Mucosa of stomach (tissue), 1 donor: ENCODE measurements around the gene PIH1D1.

Experiments
- H3K27me3 ChIP-seq: one replicate; pipeline ENCODE4 v1.7.0; 2013; ENCODE audit warnings: mild to moderate bottlenecking, low read length; ENCODE audit not compliant: control insufficient read depth, insufficient read depth
- H3K36me3 ChIP-seq: one replicate; pipeline ENCODE4 v1.7.0; 2013; ENCODE audit warnings: low read length; ENCODE audit not compliant: control insufficient read depth, insufficient read depth
- H3K4me1 ChIP-seq: one replicate; pipeline ENCODE4 v1.7.0; 2013; ENCODE audit warnings: mild to moderate bottlenecking, low read length; ENCODE audit not compliant: control insufficient read depth, insufficient read depth
- H3K4me3 ChIP-seq: one replicate; pipeline ENCODE4 v1.7.0; 2013; ENCODE audit warnings: low read length
- H3K9ac ChIP-seq: one replicate; pipeline ENCODE4 v1.7.0; 2013; ENCODE audit warnings: mild to moderate bottlenecking, low read length, moderate library complexity
- H3K9me3 ChIP-seq: one replicate; pipeline ENCODE4 v1.7.0; 2013; ENCODE audit warnings: mild to moderate bottlenecking, low read length, moderate library complexity; ENCODE audit not compliant: control insufficient read depth
- donor health status: Pancreatic carcinoma.

The PIH1D1 gene

DNA sequence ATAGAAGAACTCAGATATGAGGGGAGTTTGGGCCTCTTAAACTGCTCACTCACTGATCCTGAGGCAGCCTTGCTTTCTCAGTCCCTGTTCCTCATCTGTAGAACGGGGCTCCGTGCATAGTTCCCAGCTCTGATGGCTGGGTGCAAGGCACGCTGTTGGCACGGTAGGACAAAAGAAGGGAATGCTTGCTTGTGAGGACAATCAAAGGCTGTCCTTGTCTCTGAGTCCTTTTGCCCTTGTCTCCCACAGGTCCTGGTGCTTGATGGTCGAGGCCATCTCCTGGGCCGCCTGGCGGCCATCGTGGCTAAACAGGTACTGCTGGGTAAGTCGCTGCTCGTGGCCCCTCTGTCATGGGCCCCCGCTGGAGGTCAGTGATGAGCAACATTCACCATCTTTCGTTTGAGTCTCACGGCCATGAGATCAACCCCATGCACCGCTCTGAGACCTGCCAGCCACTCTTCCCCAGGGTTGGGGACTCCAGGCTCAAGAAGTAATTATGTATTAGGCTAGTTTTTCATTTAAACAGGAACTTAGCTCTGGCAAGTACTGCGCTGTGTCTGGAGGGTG, 38.1 kb upstream of the PIH1D1 start:
- peaks cover 22% of the 10 kb centered on the region for H3K4me1 ChIP-seq
- H3K9ac ChIP-seq: peak overlapping the region; percentile 96
- H3K36me3 ChIP-seq: peaks cover 21% of the 10 kb centered on the region
- H3K9me3 ChIP-seq: no peaks in the 10 kb centered on the region
- no peaks in the 10 kb centered on the region for H3K27me3 ChIP-seq
- no peak overlapping the region for H3K4me3 ChIP-seq

GRCh38 chr19:49488863-49489537, 37.4 kb upstream of the PIH1D1 start:
- no peaks in the 10 kb centered on the region for H3K27me3 ChIP-seq
- peak overlapping the region; percentile 96 for H3K9ac ChIP-seq
- peak overlapping the region; percentile 83 for H3K4me3 ChIP-seq
- H3K4me1 ChIP-seq: peaks cover 22% of the 10 kb centered on the region
- H3K9me3 ChIP-seq: no peaks in the 10 kb centered on the region
- peaks cover 21% of the 10 kb centered on the region for H3K36me3 ChIP-seq

DNA sequence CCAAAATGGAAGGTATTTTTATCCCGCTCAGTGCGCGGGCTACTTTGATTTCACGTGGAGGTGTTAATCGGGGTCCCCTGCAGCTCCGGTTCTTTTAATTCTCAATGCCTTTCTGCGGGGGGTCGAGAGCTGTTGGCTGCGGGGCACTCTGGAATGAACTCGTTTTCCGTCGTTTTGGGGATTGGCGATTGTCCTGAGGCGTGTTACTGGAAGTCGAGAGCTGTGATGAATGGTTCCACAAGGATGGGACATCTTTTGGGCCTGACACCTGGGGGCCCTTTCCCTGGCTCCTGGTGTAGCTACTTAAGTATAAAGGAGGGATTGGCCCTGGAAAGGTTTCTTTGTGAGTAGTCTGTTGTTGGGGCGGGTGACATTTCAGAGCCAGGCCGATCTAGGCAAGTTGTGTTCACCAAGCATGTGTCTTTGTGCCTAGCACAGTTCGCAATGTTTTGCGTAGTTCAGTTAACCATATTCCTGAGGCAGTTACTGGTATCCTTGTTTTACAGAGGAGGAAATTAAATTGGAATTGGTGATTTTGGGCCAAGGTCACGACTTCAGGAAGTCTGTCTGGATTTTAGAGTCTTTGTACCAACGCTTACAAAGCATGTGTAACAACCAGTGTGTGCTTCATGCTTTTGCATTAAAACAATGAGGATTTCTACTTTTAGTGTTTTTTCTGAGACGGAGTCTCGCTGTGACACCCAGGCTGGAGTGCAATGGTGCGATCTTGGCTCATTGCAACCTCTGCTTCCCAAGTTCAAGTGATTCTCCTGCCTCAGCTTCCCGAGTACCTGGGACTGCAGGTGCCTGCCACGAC, 36.6 kb upstream of the PIH1D1 start:
- H3K9ac ChIP-seq: peak overlapping the region; percentile 96
- H3K4me1 ChIP-seq: peaks cover 22% of the 10 kb centered on the region
- no peaks in the 10 kb centered on the region for H3K27me3 ChIP-seq
- H3K9me3 ChIP-seq: no peaks in the 10 kb centered on the region
- H3K4me3 ChIP-seq: peak overlapping the region; percentile 83
- H3K36me3 ChIP-seq: peaks cover 21% of the 10 kb centered on the region

DNA sequence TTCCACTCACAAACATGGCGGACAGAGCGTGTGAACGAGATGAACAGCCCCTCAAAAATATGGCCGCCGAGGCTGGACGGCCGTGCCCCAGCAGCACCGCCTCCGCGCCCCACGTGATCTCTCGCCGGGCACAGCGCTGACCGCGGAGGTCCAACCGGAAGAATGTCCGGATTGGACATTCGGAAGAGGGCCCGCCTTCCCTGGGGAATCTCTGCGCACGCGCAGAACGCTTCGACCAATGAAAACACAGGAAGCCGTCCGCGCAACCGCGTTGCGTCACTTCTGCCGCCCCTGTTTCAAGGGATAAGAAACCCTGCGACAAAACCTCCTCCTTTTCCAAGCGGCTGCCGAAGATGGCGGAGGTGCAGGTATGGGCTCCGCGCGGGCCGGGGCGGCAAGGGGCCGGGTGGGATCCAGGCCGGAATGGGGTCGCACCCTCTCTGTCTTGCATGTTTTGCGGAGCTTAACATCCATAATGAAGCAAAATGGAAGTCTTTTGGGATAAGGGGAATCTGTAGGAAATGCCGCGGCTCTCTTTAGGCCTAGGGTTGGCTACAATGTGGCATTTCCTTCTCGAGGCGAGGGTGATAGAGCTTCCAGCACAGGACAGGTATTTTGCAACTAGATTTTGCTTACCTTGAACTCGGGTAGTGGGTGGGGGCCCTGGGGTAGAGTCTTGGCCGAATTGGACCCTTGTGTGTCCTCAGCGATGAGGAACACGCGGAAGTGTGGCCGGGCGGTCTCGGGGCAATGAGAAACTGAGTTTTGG, 35.8 kb upstream of the PIH1D1 start, which contains the start of gene RPL13A:
Gene RPL13A, plus strand, starts transcription at position 332 of the 769 bp plus-strand sequence. Its CDS starts 22 bp downstream, at position 354.
- H3K4me3 ChIP-seq: peak within 1 kb of the TSS; percentile 83
- no peaks in the 10 kb centered on the region for H3K27me3 ChIP-seq
- peak within 1 kb of the TSS; percentile 96 for H3K9ac ChIP-seq
- H3K36me3 ChIP-seq: peaks cover 21% of the 10 kb centered on the region
- H3K4me1 ChIP-seq: peaks cover 22% of the 10 kb centered on the region
- H3K9me3 ChIP-seq: no peaks in the 10 kb centered on the region

GRCh38 chr19:49486710-49487276, 35.2 kb upstream of the PIH1D1 start:
- peaks cover 22% of the 10 kb centered on the region for H3K4me1 ChIP-seq
- no peak overlapping the region for H3K4me3 ChIP-seq
- peak overlapping the region; percentile 51 for H3K9ac ChIP-seq
- H3K36me3 ChIP-seq: peaks cover 17% of the 10 kb centered on the region
- no peaks in the 10 kb centered on the region for H3K27me3 ChIP-seq
- H3K9me3 ChIP-seq: no peaks in the 10 kb centered on the region

DNA sequence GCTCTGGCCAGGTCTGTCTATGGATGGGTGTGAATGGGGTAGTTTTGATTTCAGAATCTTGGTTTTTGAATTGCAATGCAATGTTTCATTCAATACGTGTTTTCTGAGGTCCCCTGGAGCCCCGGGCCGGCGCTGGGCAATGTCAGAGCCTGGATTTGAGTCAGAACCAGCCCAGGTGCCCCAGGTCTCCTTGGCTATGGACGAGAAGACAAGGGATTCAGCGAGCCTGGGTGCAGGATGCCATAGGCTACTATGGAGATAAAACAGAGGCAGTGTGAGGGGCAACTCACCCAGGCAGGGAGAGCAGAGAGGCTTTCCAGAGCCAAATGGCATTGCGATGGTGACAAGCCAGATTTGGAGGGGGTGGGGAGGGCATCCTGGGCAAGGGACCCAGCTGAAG, 34.6 kb upstream of the PIH1D1 start:
- peaks cover 14% of the 10 kb centered on the region for H3K36me3 ChIP-seq
- H3K27me3 ChIP-seq: no peaks in the 10 kb centered on the region
- no peak overlapping the region for H3K9ac ChIP-seq
- no peak overlapping the region for H3K4me3 ChIP-seq
- peaks cover 22% of the 10 kb centered on the region for H3K4me1 ChIP-seq
- no peaks in the 10 kb centered on the region for H3K9me3 ChIP-seq

GRCh38 chr19:49481020-49481683, 29.5 kb upstream of the PIH1D1 start:
- no peak overlapping the region for H3K9ac ChIP-seq

GRCh38 chr19:49479975-49480628, 28.5 kb upstream of the PIH1D1 start:
- Histone ChIP-seq H3K9me3 (no peaks in the 10 kb centered on the region), H3K9ac (no peak overlapping the region), H3K4me3 (no peak overlapping the region), H3K27me3 (no peaks in the 10 kb centered on the region), H3K36me3 (no peaks in the 10 kb centered on the region), H3K4me1 (no peaks in the 10 kb centered on the region)

More at GRCh38 chr19:49481020-49481683, 29.5 kb upstream of the PIH1D1 start:
- H3K36me3 ChIP-seq: no peaks in the 10 kb centered on the region
- H3K4me3 ChIP-seq: no peak overlapping the region
- no peaks in the 10 kb centered on the region for H3K27me3 ChIP-seq
- H3K9me3 ChIP-seq: no peaks in the 10 kb centered on the region
- no peaks in the 10 kb centered on the region for H3K4me1 ChIP-seq

GRCh38 chr19:49475995-49476880, 24.6 kb upstream of the PIH1D1 start:
- Histone ChIP-seq H3K9ac (no peak overlapping the region), H3K4me1 (peaks cover 6% of the 10 kb centered on the region), H3K36me3 (no peaks in the 10 kb centered on the region), H3K9me3 (no peaks in the 10 kb centered on the region), H3K27me3 (no peaks in the 10 kb centered on the region), H3K4me3 (no peak overlapping the region)

- Histone ChIP-seq H3K27me3 (no peaks in the 10 kb centered on the region), H3K4me1 (peaks cover 6% of the 10 kb centered on the region), H3K9me3 (no peaks in the 10 kb centered on the region), H3K4me3 (no peak overlapping the region), H3K36me3 (no peaks in the 10 kb centered on the region), H3K9ac (peak overlapping the region; percentile 89)
Measured at GRCh38 chr19:49475191-49475917, 23.7 kb upstream of the PIH1D1 start.
